Adrenal gland (tissue), 12 donors: ENCODE results near the gene ZFAND4. TPM values are rescaled to one million over a fixed set of nuclear protein-coding genes. Genes with fewer than 3 reads are reported as not detected.

Experiments
- DNase-seq, 7 donors: peaks; one replicate each; pipeline ENCODE4 v3.0.0-alpha.2; 2019 to 2020
- H3K27ac ChIP-seq, 5 donors: fragments of 200-600 bp; sonication (generic) in 4 of 5; 1 replicate in 3 of 5; 2 replicates in 2 of 5; pipeline versions ENCODE4 v1.5.1 to v1.8.0; 2016 to 2020; ENCODE audit warnings: mild to moderate bottlenecking in 1 of 5
- H3K27me3 ChIP-seq: fragments of 200-600 bp; 2 replicates; pipeline ENCODE4 v1.8.0; 2021
- H3K36me3 ChIP-seq, 2 donors: fragments of 200-600 bp; replicated peaks in 1 of 2; 1 replicate in 1 of 2; 2 replicates in 1 of 2; pipeline versions ENCODE4 v1.5.1 to v1.8.0; 2018 to 2022
- H3K4me1 ChIP-seq, 2 donors: fragments of 200-600 bp; replicated peaks in 1 of 2; 1 replicate in 1 of 2; 2 replicates in 1 of 2; pipeline versions ENCODE4 v1.5.1 to v1.8.0; 2018 to 2021
- H3K4me3 ChIP-seq, 4 donors: fragments of 200-600 bp; sonication (generic) in 3 of 4; one replicate each; pipeline ENCODE4 v1.5.1; 2016 to 2018
- H3K9me3 ChIP-seq, 3 donors: fragments of 200-600 bp; sonication (generic) in 1 of 3; replicated peaks in 1 of 3; 1 replicate in 2 of 3; 2 replicates in 1 of 3; pipeline versions ENCODE4 v1.5.1 to v1.8.0; 2016 to 2021
- CTCF ChIP-seq, 6 experiments: fragments of 450-650 bp in 4 of 6; fragments of 200-600 bp in 2 of 6; sonication (generic) in 1 of 6; IDR thresholded peaks; 1 replicate in 5 of 6; 2 replicates in 1 of 6; pipeline versions ENCODE4 v1.5.1 to v1.8.0; 2016 to 2021; ENCODE audit warnings: antibody characterized with exemption in 6 of 6, mild to moderate bottlenecking in 2 of 6, moderate library complexity in 1 of 6
- POLR2A ChIP-seq, 2 donors: fragments of 450-650 bp; IDR thresholded peaks; one replicate each; pipeline ENCODE4 v1.6.1; 2017; ENCODE audit warnings: antibody characterized with exemption in 2 of 2, mild to moderate bottlenecking in 2 of 2, moderate library complexity in 1 of 2
- WGBS, 4 donors: extraction: QIAGEN DNeasy Blood & Tissue Kit in 2 of 4; methylation state at CpG; one replicate each; pipeline versions ENCODE4 v1.1.5 to v1.1.7; 2013 to 2017; 5-methylcytosine and 5-hydroxymethylcytosine counted together
- intact Hi-C, 2 donors: fragments of 100-400 bp; cut with DNase I; formaldehyde crosslinking; loops; one replicate each; pipeline versions ENCODE4 v1.14.1 to v1.15.0; 2022 to 2023
- polyA plus RNA-seq, 3 donors: library from polyadenylated mRNA; stranded (reverse); fragments of 200-250 nt in 2 of 3; fragments of 350-450 nt in 1 of 3; fragmentation: Illumina TruSeq in 1 of 3; extraction: RNeasy Lipid Tissue Mini Kit (QIAGEN cat#74804) in 1 of 3; gene quantifications; one replicate each; pipeline ENCODE4 v1.2.3, GENCODE V29; 2013 to 2014
- total RNA-seq, 9 donors: library from RNA; depleted of rRNA in 4 of 9; stranded (reverse); fragments of >200 nt in 4 of 9; fragments of 120-200 nt in 1 of 9; fragmentation: NEBNext Ultra II Directional in 1 of 9; extraction: Animal tissue kit (Norgen Biotek cat#: 25700) in 1 of 9; gene quantifications; one replicate each; pipeline versions ENCODE4 v1.1.0 to v1.2.4, GENCODE V29; 2013 to 2023
- donor health status: healthy with polysubstance abuse.
- donor health status: Bipolar disorder and iron deficiency.
- donor health status: DM: yes; HTN: yes; CAD: no.
- donor health status: DM: no; HTN: no; CAD: no.
- donor health status: DM: no; HTN: no; CAD: no.
- donor health status: DM: yes; HTN: yes; CAD: no.

Gene ZFAND4
- total and polyA plus RNA-seq, 12 donors: 7.1 to 48.7 (median 26.6) TPM

GRCh38 chr10:45599646-45600045 is 72.9 kb downstream of the ZFAND4 start:
- intact Hi-C loops: loop anchor here in 1 of 2 donors (5.0 to 10.0 kb wide), 2 partner anchors 68 to 135 kb away; no protein-coding TSS in a partner anchor
- Histone ChIP-seq H3K27ac (peak overlapping the region in 2 of 5 donors; percentile 30 to 46), H3K27me3 (no peaks in the 10 kb centered on the region), H3K4me3 (no peak overlapping the region), H3K4me1 (peaks cover 0 to 11% of the 10 kb centered on the region in 2 donors), H3K36me3 (no peaks in the 10 kb centered on the region), H3K9me3 (no peaks in the 10 kb centered on the region)
- DNase-seq: no peak
- no peak for TF ChIP-seq POLR2A (IDR thresholded peaks at IDR 0.05)
- no peak for TF ChIP-seq CTCF (IDR thresholded peaks at IDR 0.05)
- WGBS, 4 donors: 86 to 88% (median 87%) methylated on average over 6 of the region's 6 CpGs

- peak overlapping the region in 2 of 5 donors; percentile 30 to 46 for H3K27ac ChIP-seq
- no peak for TF ChIP-seq CTCF (IDR thresholded peaks at IDR 0.05)
- TF ChIP-seq POLR2A (IDR thresholded peaks at IDR 0.05): no peak
- intact Hi-C loops: loop anchor here in 1 of 2 donors (5.0 to 10.0 kb wide), 2 partner anchors 68 to 134 kb away; no protein-coding TSS in a partner anchor
- H3K27me3 ChIP-seq: no peaks in the 10 kb centered on the region
- H3K36me3 ChIP-seq: no peaks in the 10 kb centered on the region
- H3K4me1 ChIP-seq: peaks cover 0 to 11% of the 10 kb centered on the region in 2 donors
- no peaks in the 10 kb centered on the region for H3K9me3 ChIP-seq
- no peak overlapping the region for H3K4me3 ChIP-seq
- DNase-seq: peak in 2 of 7 donors; percentile 29 to 32
- WGBS, 4 donors: 60 to 71% (median 69%) methylated on average over 7 of the region's 7 CpGs
Observed at GRCh38 chr10:45599021-45599603, 73.5 kb downstream of the ZFAND4 start.

GRCh38 chr10:45596526-45596925 is 76.0 kb downstream of the ZFAND4 start:
- 86 to 94% (median 92%) methylated on average over 9 of the region's 9 CpGs for WGBS, 4 donors
- intact Hi-C loops: loop anchor here in 1 of 2 donors (5.0 to 10.0 kb wide), 2 partner anchors 71 to 132 kb away; no protein-coding TSS in a partner anchor
- no peak overlapping the region for H3K4me3 ChIP-seq
- H3K27me3 ChIP-seq: no peaks in the 10 kb centered on the region
- H3K27ac ChIP-seq: no peak overlapping the region
- peaks cover 9 to 31% of the 10 kb centered on the region in 2 donors for H3K4me1 ChIP-seq
- TF ChIP-seq POLR2A (IDR thresholded peaks at IDR 0.05) (no peak), CTCF (IDR thresholded peaks at IDR 0.05) (no peak)
- H3K9me3 ChIP-seq: no peaks in the 10 kb centered on the region
- no peaks in the 10 kb centered on the region for H3K36me3 ChIP-seq
- no peak for DNase-seq

GRCh38 chr10:45594276-45595157 is 78.1 kb downstream of the ZFAND4 start:
- peak; percentile 94 to 96 (median 95) for DNase-seq
- 0 to 1% (median 0%) methylated on average over 10 to 88 of the region's 88 CpGs for WGBS, 4 donors
- Histone ChIP-seq H3K27me3 (no peaks in the 10 kb centered on the region), H3K4me3 (peak overlapping the region in 3 of 4 donors; percentile 30 to 95 (median 71)), H3K4me1 (peaks cover 9 to 31% of the 10 kb centered on the region in 2 donors), H3K27ac (peak overlapping the region in 4 of 5 donors; percentile 32 to 92 (median 78)), H3K36me3 (no peaks in the 10 kb centered on the region), H3K9me3 (no peaks in the 10 kb centered on the region)
- intact Hi-C loops: loop anchor here in 1 of 2 donors (5.0 to 10.0 kb wide), 2 partner anchors 73 to 130 kb away; no protein-coding TSS in a partner anchor
- TF ChIP-seq POLR2A (IDR thresholded peaks at IDR 0.05) (peak; percentile 34 to 79), CTCF (IDR thresholded peaks at IDR 0.05) (no peak)
